ENCODE results near the gene TRAF5. TPM values are rescaled to one million over a fixed set of nuclear protein-coding genes. Genes with fewer than 3 reads are reported as not detected.

Gene TRAF5
- total and polyA plus RNA-seq, 2 donors (not counting 3 experiments of a cell fraction or from before 2014, with no cell fraction given) = 8.5 to 17.6 TPM

- H3K27me3 ChIP-seq (ENCODE audit: control insufficient read depth in 2 of 2, insufficient read depth in 2 of 2, low read length in 2 of 2) = no peaks in the 10 kb centered on the region
- no peak for FAIRE-seq
- dilution Hi-C loops (cut with MboI; ENCODE audit: extremely low pct_ligation_motif_present, low sequenced_read_pairs) = no loop called here
Observed at GRCh38 chr1:211331011-211331709, 4.5 kb downstream of the TRAF5 start.

More at GRCh38 chr1:211331011-211331709, 4.5 kb downstream of the TRAF5 start:
- POLR2A ChIA-PET = no interaction called here
- CTCF ChIA-PET = interaction anchor here (1.1 to 2.1 kb wide), 4 partner anchors 8 to 138 kb away, joined by 3 to 12 read pairs (median 4); no protein-coding TSS in a partner anchor
- H3K79me2 ChIP-seq (ENCODE audit: control insufficient read depth, insufficient read depth, low read length) = no peaks in the 10 kb centered on the region
- no TSS peak for BruUV-seq (replicated peaks)
- H3K27ac ChIP-seq (ENCODE audit: insufficient read depth, low read depth, low read length) = no peak overlapping the region
- intact Hi-C loops (cut with micrococcal nuclease) = no loop called here
- H2AFZ ChIP-seq (ENCODE audit: low read depth, low read length) = no peak overlapping the region
- H3K9ac ChIP-seq (replicated peaks; ENCODE audit: extremely low read depth, insufficient read depth, low read length) = no peak overlapping the region
- H3K4me1 ChIP-seq (ENCODE audit: control insufficient read depth, extremely low read depth, insufficient read depth, low read length) = peaks cover 14% of the 10 kb centered on the region
- TF ChIP-seq GATA2 (IDR thresholded peaks at IDR 0.05; ENCODE audit: insufficient read depth, insufficient read length, low read depth, low read length) (no peak), MAX (IDR thresholded peaks at IDR 0.05; ENCODE audit: insufficient read depth, insufficient read length) (no peak), CTCF (IDR thresholded peaks at IDR 0.05; ENCODE audit: extremely low read depth in 1 of 2, insufficient read depth in 1 of 2, low read depth in 1 of 2, low read length in 2 of 2) (no peak), MYC (IDR thresholded peaks at IDR 0.05; ENCODE audit: low read depth, low read length) (no peak), POLR2A (IDR thresholded peaks at IDR 0.05; ENCODE audit: low read depth, low read length) (no peak), POLR2AphosphoS5 (IDR thresholded peaks at IDR 0.05; ENCODE audit: insufficient read depth, low read depth, low read length) (no peak), JUN (IDR thresholded peaks at IDR 0.05; ENCODE audit: borderline replicate concordance, insufficient read depth, insufficient read length, low read depth) (no peak), FOS (IDR thresholded peaks at IDR 0.05; ENCODE audit: borderline replicate concordance, insufficient read depth, low read length) (no peak), EZH2 (IDR thresholded peaks at IDR 0.05; ENCODE audit: borderline replicate concordance, low read depth, low read length, severe bottlenecking) (no peak)
- no peak overlapping the region for H3K4me2 ChIP-seq (ENCODE audit: insufficient read depth, low read length)
- H3K9me3 ChIP-seq (replicated peaks; ENCODE audit: control insufficient read depth, insufficient read depth, low read length) = no peaks in the 10 kb centered on the region
- H3K4me3 ChIP-seq (replicated peaks in 1 of 3; ENCODE audit: insufficient read depth in 1 of 3, low read depth in 1 of 3, low read length in 3 of 3) = no peak overlapping the region
- H3K9me1 ChIP-seq (replicated peaks; ENCODE audit: control insufficient read depth, extremely low read depth, insufficient read depth, low read length) = no peaks in the 10 kb centered on the region
- DNase-seq (ENCODE audit: low read depth, low spot score) = no peak
- H4K20me1 ChIP-seq (replicated peaks; ENCODE audit: control insufficient read depth, extremely low read depth, insufficient read depth, low read length) = no peaks in the 10 kb centered on the region
- H3K36me3 ChIP-seq (ENCODE audit: control insufficient read depth in 2 of 2, extremely low read depth in 1 of 2, insufficient read depth in 2 of 2, low read length in 2 of 2) = no peaks in the 10 kb centered on the region

Measured in endothelial cell of umbilical vein (primary cell).